GM13976 (cell line): Measurements from ENCODE around the gene NAT10.
"Not testable (repeated sequence)": the region's sequence is repeated elsewhere in the genome, so short reads cannot be mapped to it uniquely, and the experiment has no call there.

Experiments used
- DNase-seq: peaks from one replicate; pipeline ENCODE4 v3.0.0; 2012; ENCODE audit warnings: low spot score
- CTCF ChIP-seq: IDR thresholded peaks from 2 replicates; pipeline ENCODE4 v1.5.1; 2012; ENCODE audit warnings: borderline replicate concordance, mild to moderate bottlenecking; ENCODE audit not compliant: insufficient read depth; ENCODE audit errors: extremely low read depth, missing control alignments, control extremely low read depth
- in situ Hi-C: fragments of 300-500 bp; cut with MboI; formaldehyde crosslinking; loops from one replicate; pipeline ENCODE4 v1.12.0; 2022; ENCODE audit warnings: low sequenced_read_pairs, mixed read lengths, inconsistent platforms; ENCODE audit not compliant: unreplicated experiment

Gene NAT10

GRCh38 chr11:34179026-34179675, 73.7 kb downstream of the NAT10 start:
- no peak for TF ChIP-seq CTCF
- in situ Hi-C loops, result no loop called here
- no peak for DNase-seq

GRCh38 chr11:34180040-34180813, 74.8 kb downstream of the NAT10 start:
- DNase-seq, result peak; percentile 69
- in situ Hi-C loops, result loop anchor here (10.0 kb wide), 1 partner anchor 175 kb away; the partner anchor contains the start of gene ABTB2
- TF ChIP-seq CTCF, result no peak

GRCh38 chr11:34180814-34181165, 75.4 kb downstream of the NAT10 start:
- DNase-seq, result not testable (repeated sequence)
- in situ Hi-C loops, result loop anchor here (10.0 kb wide), 1 partner anchor 174 kb away; the partner anchor contains the start of gene ABTB2

GRCh38 chr11:34181251-34181650, 75.8 kb downstream of the NAT10 start:
- no peak for TF ChIP-seq CTCF
- DNase-seq, result no peak
- in situ Hi-C loops, result loop anchor here (10.0 kb wide), 1 partner anchor 174 kb away; the partner anchor contains the start of gene ABTB2

- no peak for TF ChIP-seq CTCF
- no peak for DNase-seq
- in situ Hi-C loops, result loop anchor here (10.0 kb wide), 1 partner anchor 173 kb away; the partner anchor contains the start of gene ABTB2
Measured at GRCh38 chr11:34181856-34182405, 76.5 kb downstream of the NAT10 start.

GRCh38 chr11:34182425-34182824, 77.0 kb downstream of the NAT10 start:
- in situ Hi-C loops, result loop anchor here (10.0 kb wide), 1 partner anchor 172 kb away; the partner anchor contains the start of gene ABTB2
- TF ChIP-seq CTCF, result no peak

More at GRCh38 chr11:34182425-34182824, 77.0 kb downstream of the NAT10 start:
- no peak for DNase-seq
